ENCODE results near the gene ROMO1. TPM values are rescaled to one million over a fixed set of nuclear protein-coding genes. Genes with fewer than 3 reads are reported as not detected.
"Not testable (repeated sequence)": the region's sequence is repeated elsewhere in the genome, so short reads cannot be mapped to it uniquely, and the experiment has no call there.

ROMO1 gene
- total RNA-seq, 1 experiment from 2014 or later = 273 TPM

GRCh38 chr20:35669681-35670080 lies 29.5 kb upstream of the ROMO1 start:
- in situ Hi-C loops (cut with HindIII; ENCODE audit: low pct_unique_long_range_greater_than_20kb, low sequenced_read_pairs) = no loop called here
- no peak for DNase-seq (ENCODE audit: low read depth, low spot score)

GRCh38 chr20:35673884-35674283 lies 25.3 kb upstream of the ROMO1 start:
- DNase-seq (ENCODE audit: low read depth, low spot score) = no peak
- in situ Hi-C loops (cut with HindIII; ENCODE audit: low pct_unique_long_range_greater_than_20kb, low sequenced_read_pairs) = no loop called here

GRCh38 chr20:35674921-35675320 lies 24.3 kb upstream of the ROMO1 start:
- DNase-seq (ENCODE audit: low read depth, low spot score) = no peak
- in situ Hi-C loops (cut with HindIII; ENCODE audit: low pct_unique_long_range_greater_than_20kb, low sequenced_read_pairs) = no loop called here

GRCh38 chr20:35680452-35681183 lies 18.6 kb upstream of the ROMO1 start:
- in situ Hi-C loops (cut with HindIII; ENCODE audit: low pct_unique_long_range_greater_than_20kb, low sequenced_read_pairs) = no loop called here
- DNase-seq (ENCODE audit: low read depth, low spot score) = no peak

GRCh38 chr20:35681960-35682359 lies 17.2 kb upstream of the ROMO1 start:
- no peak for DNase-seq (ENCODE audit: low read depth, low spot score)

GRCh38 chr20:35685368-35685767 lies 13.8 kb upstream of the ROMO1 start:
- DNase-seq (ENCODE audit: low read depth, low spot score); in situ Hi-C loops (cut with HindIII; ENCODE audit: low pct_unique_long_range_greater_than_20kb, low sequenced_read_pairs): not testable (repeated sequence)

More at GRCh38 chr20:35681960-35682359, 17.2 kb upstream of the ROMO1 start:
- in situ Hi-C loops (cut with HindIII; ENCODE audit: low pct_unique_long_range_greater_than_20kb, low sequenced_read_pairs) = no loop called here

- in situ Hi-C loops (cut with HindIII; ENCODE audit: low pct_unique_long_range_greater_than_20kb, low sequenced_read_pairs) = not testable (repeated sequence)
- peak; percentile 73 for DNase-seq (ENCODE audit: low read depth, low spot score)
Observed at GRCh38 chr20:35686872-35687271, 12.3 kb upstream of the ROMO1 start.

- no peak for DNase-seq (ENCODE audit: low read depth, low spot score)
- in situ Hi-C loops (cut with HindIII; ENCODE audit: low pct_unique_long_range_greater_than_20kb, low sequenced_read_pairs) = no loop called here
Observed at GRCh38 chr20:35690265-35690664, 8.9 kb upstream of the ROMO1 start.

- in situ Hi-C loops (cut with HindIII; ENCODE audit: low pct_unique_long_range_greater_than_20kb, low sequenced_read_pairs) = no loop called here
Observed at GRCh38 chr20:35695245-35695749, 3.9 kb upstream of the ROMO1 start.

GRCh38 chr20:35695978-35696377 lies 3.2 kb upstream of the ROMO1 start:
- in situ Hi-C loops (cut with HindIII; ENCODE audit: low pct_unique_long_range_greater_than_20kb, low sequenced_read_pairs) = no loop called here

More at GRCh38 chr20:35695245-35695749, 3.9 kb upstream of the ROMO1 start:
- no peak for DNase-seq (ENCODE audit: low read depth, low spot score)

GRCh38 chr20:35697696-35698297 lies 1.4 kb upstream of the ROMO1 start:
- in situ Hi-C loops (cut with HindIII; ENCODE audit: low pct_unique_long_range_greater_than_20kb, low sequenced_read_pairs) = no loop called here
- no peak for DNase-seq (ENCODE audit: low read depth, low spot score)

More at GRCh38 chr20:35695978-35696377, 3.2 kb upstream of the ROMO1 start:
- no peak for DNase-seq (ENCODE audit: low read depth, low spot score)

- in situ Hi-C loops (cut with HindIII; ENCODE audit: low pct_unique_long_range_greater_than_20kb, low sequenced_read_pairs) = no loop called here
- DNase-seq (ENCODE audit: low read depth, low spot score) = no peak
Observed at GRCh38 chr20:35698298-35699126, 693 bp upstream of the ROMO1 start.

GRCh38 chr20:35699957-35700624 lies 886 bp downstream of the ROMO1 start:
- in situ Hi-C loops (cut with HindIII; ENCODE audit: low pct_unique_long_range_greater_than_20kb, low sequenced_read_pairs) = no loop called here

GRCh38 chr20:35700625-35701148 lies 1.5 kb downstream of the ROMO1 start:
- DNase-seq (ENCODE audit: low read depth, low spot score) = peak; percentile 38
- in situ Hi-C loops (cut with HindIII; ENCODE audit: low pct_unique_long_range_greater_than_20kb, low sequenced_read_pairs) = no loop called here

More at GRCh38 chr20:35699957-35700624, 886 bp downstream of the ROMO1 start:
- DNase-seq (ENCODE audit: low read depth, low spot score) = no peak

GRCh38 chr20:35702051-35702823 lies 3.0 kb downstream of the ROMO1 start:
- in situ Hi-C loops (cut with HindIII; ENCODE audit: low pct_unique_long_range_greater_than_20kb, low sequenced_read_pairs) = no loop called here
- DNase-seq (ENCODE audit: low read depth, low spot score) = no peak

GRCh38 chr20:35702824-35703695 lies 3.9 kb downstream of the ROMO1 start:
- in situ Hi-C loops (cut with HindIII; ENCODE audit: low pct_unique_long_range_greater_than_20kb, low sequenced_read_pairs) = no loop called here
- no peak for DNase-seq (ENCODE audit: low read depth, low spot score)
